Parathyroid adenoma (tissue), 2 donors: ENCODE results near the gene DGKI.

ENCODE experiments used
- H2AFZ ChIP-seq: fragments of 300-600 bp; sonication (generic); one replicate; pipeline ENCODE4 v1.7.0; 2017; ENCODE audit warnings: antibody characterized with exemption, mild to moderate bottlenecking
- H3K27ac ChIP-seq: fragments of 300-600 bp; sonication (generic); one replicate; pipeline ENCODE4 v1.7.0; 2017
- H3K27me3 ChIP-seq: fragments of 300-600 bp; sonication (generic); one replicate; pipeline ENCODE4 v1.7.0; 2017; ENCODE audit warnings: low read length; ENCODE audit not compliant: control insufficient read depth, insufficient read depth
- H3K36me3 ChIP-seq: fragments of 300-600 bp; sonication (generic); one replicate; pipeline ENCODE4 v1.7.0; 2017; ENCODE audit warnings: low read length; ENCODE audit not compliant: control insufficient read depth, insufficient read depth
- H3K4me1 ChIP-seq: fragments of 300-600 bp; sonication (generic); one replicate; pipeline ENCODE4 v1.7.0; 2017; ENCODE audit warnings: control low read depth
- H3K4me2 ChIP-seq: fragments of 300-600 bp; sonication (generic); one replicate; pipeline ENCODE4 v1.7.0; 2017; ENCODE audit warnings: low read length
- H3K4me3 ChIP-seq: fragments of 300-600 bp; sonication (generic); one replicate; pipeline ENCODE4 v1.7.0; 2017; ENCODE audit warnings: low read depth, low read length
- H3K79me2 ChIP-seq: fragments of 300-600 bp; sonication (generic); one replicate; pipeline ENCODE4 v1.7.0; 2017; ENCODE audit warnings: control low read depth
- H3K9ac ChIP-seq: fragments of 300-600 bp; sonication (generic); one replicate; pipeline ENCODE4 v1.7.0; 2017; ENCODE audit warnings: mild to moderate bottlenecking
- H3K9me3 ChIP-seq: fragments of 300-600 bp; sonication (generic); one replicate; pipeline ENCODE4 v1.7.0; 2017; ENCODE audit warnings: low read length; ENCODE audit not compliant: control insufficient read depth
- CTCF ChIP-seq: fragments of 300-600 bp; sonication (generic); IDR thresholded peaks from one replicate; pipeline ENCODE4 v1.7.0; 2017; ENCODE audit warnings: antibody characterized with exemption, mild to moderate bottlenecking
- donor health status: primary hyperparathyroidism.

The DGKI gene

GRCh38 chr7:137890449-137890921, 43.7 kb upstream of the DGKI start:
- H3K4me3 ChIP-seq = no peak overlapping the region
- H3K27ac ChIP-seq = no peak overlapping the region
- no peak overlapping the region for H3K4me2 ChIP-seq
- H3K36me3 ChIP-seq = no peaks in the 10 kb centered on the region
- no peak overlapping the region for H3K9ac ChIP-seq
- H3K79me2 ChIP-seq = peaks cover 12% of the 10 kb centered on the region
- TF ChIP-seq CTCF = no peak
- H2AFZ ChIP-seq = no peak overlapping the region
- no peaks in the 10 kb centered on the region for H3K4me1 ChIP-seq
- H3K9me3 ChIP-seq = no peaks in the 10 kb centered on the region
- no peaks in the 10 kb centered on the region for H3K27me3 ChIP-seq

- no peaks in the 10 kb centered on the region for H3K9me3 ChIP-seq
- no peak overlapping the region for H3K4me3 ChIP-seq
- H3K36me3 ChIP-seq = no peaks in the 10 kb centered on the region
- H3K4me1 ChIP-seq = no peaks in the 10 kb centered on the region
- H2AFZ ChIP-seq = no peak overlapping the region
- H3K27ac ChIP-seq = no peak overlapping the region
- no peak overlapping the region for H3K4me2 ChIP-seq
- TF ChIP-seq CTCF = no peak
- peaks cover 12% of the 10 kb centered on the region for H3K79me2 ChIP-seq
- no peak overlapping the region for H3K9ac ChIP-seq
- H3K27me3 ChIP-seq = no peaks in the 10 kb centered on the region
Measured at GRCh38 chr7:137888241-137888640, 41.5 kb upstream of the DGKI start.

GRCh38 chr7:137886746-137887145, 40.0 kb upstream of the DGKI start:
- Histone ChIP-seq H3K4me3 (no peak overlapping the region), H3K36me3 (no peaks in the 10 kb centered on the region), H3K4me2 (no peak overlapping the region), H3K79me2 (peaks cover 12% of the 10 kb centered on the region), H3K4me1 (no peaks in the 10 kb centered on the region), H3K27ac (no peak overlapping the region), H3K27me3 (no peaks in the 10 kb centered on the region), H3K9ac (no peak overlapping the region), H3K9me3 (no peaks in the 10 kb centered on the region), H2AFZ (no peak overlapping the region)
- TF ChIP-seq CTCF = no peak

GRCh38 chr7:137886281-137886680, 39.5 kb upstream of the DGKI start:
- no peaks in the 10 kb centered on the region for H3K4me1 ChIP-seq
- peaks cover 12% of the 10 kb centered on the region for H3K79me2 ChIP-seq
- H3K27ac ChIP-seq = no peak overlapping the region
- H3K9ac ChIP-seq = no peak overlapping the region
- H3K9me3 ChIP-seq = no peaks in the 10 kb centered on the region
- no peak overlapping the region for H3K4me3 ChIP-seq
- H3K36me3 ChIP-seq = no peaks in the 10 kb centered on the region
- H2AFZ ChIP-seq = no peak overlapping the region
- H3K4me2 ChIP-seq = no peak overlapping the region
- no peak for TF ChIP-seq CTCF
- no peaks in the 10 kb centered on the region for H3K27me3 ChIP-seq

GRCh38 chr7:137885678-137886077, 38.9 kb upstream of the DGKI start:
- H2AFZ ChIP-seq = no peak overlapping the region
- H3K27me3 ChIP-seq = no peaks in the 10 kb centered on the region
- no peaks in the 10 kb centered on the region for H3K4me1 ChIP-seq
- no peak overlapping the region for H3K4me2 ChIP-seq
- H3K9ac ChIP-seq = no peak overlapping the region
- TF ChIP-seq CTCF = no peak
- H3K36me3 ChIP-seq = no peaks in the 10 kb centered on the region
- H3K9me3 ChIP-seq = no peaks in the 10 kb centered on the region
- no peak overlapping the region for H3K4me3 ChIP-seq
- H3K27ac ChIP-seq = no peak overlapping the region
- H3K79me2 ChIP-seq = peaks cover 12% of the 10 kb centered on the region
